A549 (cell line): Measurements from ENCODE around the gene RNU2-63P. TPM values are rescaled to one million over a fixed set of nuclear protein-coding genes. Genes with fewer than 3 reads are reported as not detected.

Experiments used
- ATAC-seq, 2 experiments: fragments of 200-7000 bp in 1 of 2; fragments of >200 bp in 1 of 2; cut with Nextera tagmentation in 1 of 2; cut with Tn5 transposase in 1 of 2; 3 replicates each; pipeline versions ENCODE4 v1.8.0 to v1.9.1; 2018 to 2020; ENCODE audit warnings: mild to moderate bottlenecking in 1 of 2, moderate library complexity in 1 of 2
- CTCF ChIA-PET: fragments of 300-600 bp; sonication (Branson Sonifier 250); formaldehyde crosslinking; extraction: SDS; loops from one replicate; lab custom pipeline; 2021; ENCODE audit warnings: antibody characterized with exemption, inconsistent platforms; lab: Yijun Ruan, JAX
- POLR2A ChIA-PET: fragments of 350-600 bp; formaldehyde crosslinking; extraction: SDS; loops from one replicate; lab custom pipeline; 2021; ENCODE audit warnings: antibody characterized with exemption, inconsistent platforms; lab: Yijun Ruan, JAX
- DNase-seq, 2 experiments: peaks; one replicate each; pipeline versions ENCODE4 v3.0.0 to v3.0.0-alpha.2; 2011 to 2016; ENCODE audit warnings: low read depth in 1 of 2, low spot score in 1 of 2
- FAIRE-seq: peaks from 2 replicates; lab custom pipeline; 2011; peaks lifted over from hg19 to GRCh38; lab: Jason Lieb, UNC
- H3K27ac ChIP-seq, 2 experiments: fragments of >200 bp; sonication (Bioruptor Twin); formaldehyde crosslinking; 3 replicates each; pipeline ENCODE4 v1.5.1; 2016 to 2017
- H3K4me1 ChIP-seq: fragments of >200 bp; sonication (Bioruptor Twin); formaldehyde crosslinking; 3 replicates; pipeline ENCODE4 v1.6.1; 2016
- H3K4me2 ChIP-seq: fragments of >200 bp; sonication (Bioruptor Twin); formaldehyde crosslinking; 3 replicates; pipeline ENCODE4 v1.6.1; 2016
- H3K4me3 ChIP-seq: fragments of >200 bp; sonication (Bioruptor Twin); formaldehyde crosslinking; 3 replicates; pipeline ENCODE4 v1.5.1; 2016
- H3K9me3 ChIP-seq: fragments of >200 bp; sonication (Bioruptor Twin); formaldehyde crosslinking; 3 replicates; pipeline ENCODE4 v1.6.1; 2016
- BHLHE40 ChIP-seq: IDR thresholded peaks from 2 replicates; pipeline ENCODE4 v1.6.1; 2012; ENCODE audit warnings: low read depth, low read length, inconsistent platforms
- CEBPB ChIP-seq, 2 experiments: fragments of >200 bp in 1 of 2; sonication (Bioruptor Twin) in 1 of 2; formaldehyde crosslinking in 1 of 2; IDR thresholded peaks; 2 replicates each; pipeline ENCODE4 v1.6.1; 2012 to 2016
- CHD2 ChIP-seq: fragments of 150-350 bp; IDR thresholded peaks from 2 replicates; pipeline ENCODE4 v1.6.1; 2014; ENCODE audit warnings: low read length; ENCODE audit not compliant: partially characterized antibody
- EHF ChIP-seq: fragments of 250-450 bp; sonication (Bioruptor Pico); IDR thresholded peaks from 2 replicates; pipeline ENCODE4 v1.5.0; 2020; ENCODE audit warnings: mild to moderate bottlenecking
- EHMT2 ChIP-seq: fragments of 200-600 bp; sonication (generic); IDR thresholded peaks from 2 replicates; pipeline ENCODE4 v1.6.1; 2016; ENCODE audit warnings: antibody characterized with exemption, low read depth, mild to moderate bottlenecking, moderate library complexity
- FOSB ChIP-seq: fragments of 250-450 bp; sonication (Bioruptor Pico); IDR thresholded peaks from 2 replicates; pipeline ENCODE4 v1.5.0; 2020; ENCODE audit warnings: mild to moderate bottlenecking, moderate library complexity
- GATA3 ChIP-seq: IDR thresholded peaks from 2 replicates; pipeline ENCODE4 v1.6.1; 2012; ENCODE audit warnings: borderline replicate concordance
- HDAC2 ChIP-seq: fragments of 200-600 bp; sonication (generic); IDR thresholded peaks from 2 replicates; pipeline ENCODE4 v1.6.1; 2016
- HOXB13 ChIP-seq: fragments of 250-450 bp; sonication (Bioruptor Pico); IDR thresholded peaks from 2 replicates; pipeline ENCODE4 v1.5.0; 2020; ENCODE audit warnings: low read depth, mild to moderate bottlenecking, moderate library complexity
- MAFK ChIP-seq: fragments of 450-650 bp; IDR thresholded peaks from 2 replicates; pipeline ENCODE4 v1.6.1; 2014; ENCODE audit not compliant: partially characterized antibody
- MYC ChIP-seq: IDR thresholded peaks from 2 replicates; pipeline ENCODE4 v1.6.1; 2012; ENCODE audit warnings: mild to moderate bottlenecking, inconsistent platforms, low read length, improper control_type of control experiment, borderline replicate concordance
- NR3C1 ChIP-seq: fragments of >200 bp; sonication (Bioruptor Twin); formaldehyde crosslinking; IDR thresholded peaks from 3 replicates; pipeline ENCODE4 v1.6.1; 2017
- POLR2A ChIP-seq: IDR thresholded peaks from 2 replicates; pipeline ENCODE4 v1.6.1; 2012; ENCODE audit warnings: mild to moderate bottlenecking, low read length
- RARB ChIP-seq: fragments of 250-450 bp; sonication (Bioruptor Pico); IDR thresholded peaks from 2 replicates; pipeline ENCODE4 v1.8.0; 2021; ENCODE audit warnings: mild to moderate bottlenecking, moderate library complexity
- RCOR1 ChIP-seq: fragments of 150-350 bp; IDR thresholded peaks from 2 replicates; pipeline ENCODE4 v1.6.1; 2014; ENCODE audit warnings: antibody characterized with exemption, low read length, low read depth
- TFCP2L1 ChIP-seq: fragments of 250-450 bp; sonication (Bioruptor Pico); IDR thresholded peaks from 2 replicates; pipeline ENCODE4 v1.5.0; 2021; ENCODE audit warnings: mild to moderate bottlenecking
- TP53 ChIP-seq: fragments of 250-450 bp; sonication (Bioruptor Pico); IDR thresholded peaks from 2 replicates; pipeline ENCODE4 v1.5.0; 2021; ENCODE audit warnings: mild to moderate bottlenecking, moderate library complexity
- ZFP36 ChIP-seq: fragments of 450-650 bp; IDR thresholded peaks from 2 replicates; pipeline ENCODE4 v1.6.1; 2014; ENCODE audit warnings: borderline replicate concordance; ENCODE audit not compliant: partially characterized antibody
- WGBS: methylation state at CpG from one replicate; pipeline ENCODE4 v1.1.6; 2017; ENCODE audit errors: missing lambda C conversion rate; 5-methylcytosine and 5-hydroxymethylcytosine counted together
- polyA plus RNA-seq, 4 experiments: library from polyadenylated mRNA; depleted of rRNA in 3 of 4; stranded (reverse); fragments of >200 nt; fragmentation: RNase III in 1 of 4; extraction: RNeasy Plus Mini Kit Qiagen cat#74134 plus additional on column Dnase treatment in 1 of 4; gene quantifications; 2 replicates in 3 of 4; 3 replicates in 1 of 4; pipeline ENCODE4 v1.2.3, GENCODE V29; 2011 to 2017
- TF ChIP-seq, protein P1 (sequence below): fragments of 450-650 bp; IDR thresholded peaks from 2 replicates; pipeline ENCODE4 v1.6.1; 2014; ENCODE audit warnings: antibody characterized with exemption
- TF ChIP-seq, protein P2 (sequence below): fragments of 150-350 bp; IDR thresholded peaks from 2 replicates; pipeline ENCODE4 v1.6.1; 2014; ENCODE audit warnings: low read depth, mild to moderate bottlenecking, low read length
- TF ChIP-seq, protein P3 (sequence below): fragments of 250-450 bp; sonication (Bioruptor Pico); IDR thresholded peaks from 2 replicates; pipeline ENCODE4 v1.5.0; 2020; ENCODE audit warnings: low read depth, mild to moderate bottlenecking, moderate library complexity
- TF ChIP-seq, protein P4 (sequence below): IDR thresholded peaks from 2 replicates; pipeline ENCODE4 v1.6.1; 2012
- TF ChIP-seq, protein P5 (sequence below): fragments of >200 bp; sonication (Bioruptor Twin); formaldehyde crosslinking; IDR thresholded peaks from 2 replicates; pipeline ENCODE4 v1.6.1; 2016
- TF ChIP-seq, protein P6 (sequence below): fragments of >200 bp; sonication (Bioruptor Twin); formaldehyde crosslinking; IDR thresholded peaks from 3 replicates; pipeline ENCODE4 v1.5.1; 2016
- TF ChIP-seq, protein P7 (sequence below): IDR thresholded peaks from 2 replicates; pipeline ENCODE4 v1.6.1; 2012; ENCODE audit warnings: low read depth, borderline replicate concordance

Gene RNU2-63P
- polyA plus RNA-seq, 2 of the 4 experiments (the other 2 are of a cell fraction) = 33.0 TPM; not detected in 1

DNA sequence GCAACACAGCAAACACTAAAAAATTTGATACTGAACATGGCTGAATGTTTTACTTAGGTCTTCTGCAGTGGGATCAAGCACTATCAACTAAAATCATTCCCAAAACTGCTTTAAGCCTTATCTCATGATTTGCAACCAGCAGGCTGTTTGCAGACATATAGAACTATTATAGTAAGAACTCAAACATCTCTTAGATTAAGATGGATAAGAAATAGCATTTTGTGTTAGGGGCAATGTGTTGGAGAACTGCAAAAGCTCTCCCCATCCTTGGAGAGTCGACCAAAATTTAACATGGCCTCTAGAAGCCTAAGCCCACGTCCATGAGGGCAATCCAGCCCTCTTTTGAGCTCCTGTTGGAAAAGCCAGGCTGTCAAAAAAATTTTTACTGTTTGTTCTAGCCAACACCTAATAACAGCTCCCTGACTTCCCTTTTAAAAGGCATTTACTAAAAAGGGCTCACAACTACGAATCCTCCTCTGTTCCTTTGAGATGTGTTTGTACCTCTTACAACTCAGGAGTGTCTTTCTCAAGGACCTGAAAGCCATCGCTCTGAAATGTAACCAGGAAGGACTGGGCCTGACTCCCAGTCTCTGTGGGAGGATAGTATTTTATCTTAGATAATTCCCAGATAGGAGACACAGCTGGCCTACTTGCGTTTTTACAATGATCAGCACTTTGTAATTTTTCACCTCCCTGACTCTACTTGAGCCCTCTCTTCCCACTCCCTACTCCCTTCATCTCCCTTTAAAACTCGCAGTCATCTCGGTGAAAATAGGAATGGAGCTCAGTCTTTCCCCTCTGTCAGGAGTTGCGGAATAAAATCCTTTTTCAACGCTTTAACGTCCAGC lies 37.8 kb upstream of the RNU2-63P start (continued):
- TF ChIP-seq TFCP2L1 (CRISPR knock-in tag) = no peak
- TF ChIP-seq, protein P1, sequence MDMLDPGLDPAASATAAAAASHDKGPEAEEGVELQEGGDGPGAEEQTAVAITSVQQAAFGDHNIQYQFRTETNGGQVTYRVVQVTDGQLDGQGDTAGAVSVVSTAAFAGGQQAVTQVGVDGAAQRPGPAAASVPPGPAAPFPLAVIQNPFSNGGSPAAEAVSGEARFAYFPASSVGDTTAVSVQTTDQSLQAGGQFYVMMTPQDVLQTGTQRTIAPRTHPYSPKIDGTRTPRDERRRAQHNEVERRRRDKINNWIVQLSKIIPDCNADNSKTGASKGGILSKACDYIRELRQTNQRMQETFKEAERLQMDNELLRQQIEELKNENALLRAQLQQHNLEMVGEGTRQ = no peak
- TF ChIP-seq, protein P2, sequence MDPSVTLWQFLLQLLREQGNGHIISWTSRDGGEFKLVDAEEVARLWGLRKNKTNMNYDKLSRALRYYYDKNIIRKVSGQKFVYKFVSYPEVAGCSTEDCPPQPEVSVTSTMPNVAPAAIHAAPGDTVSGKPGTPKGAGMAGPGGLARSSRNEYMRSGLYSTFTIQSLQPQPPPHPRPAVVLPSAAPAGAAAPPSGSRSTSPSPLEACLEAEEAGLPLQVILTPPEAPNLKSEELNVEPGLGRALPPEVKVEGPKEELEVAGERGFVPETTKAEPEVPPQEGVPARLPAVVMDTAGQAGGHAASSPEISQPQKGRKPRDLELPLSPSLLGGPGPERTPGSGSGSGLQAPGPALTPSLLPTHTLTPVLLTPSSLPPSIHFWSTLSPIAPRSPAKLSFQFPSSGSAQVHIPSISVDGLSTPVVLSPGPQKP = no peak
- no peak for TF ChIP-seq HDAC2
- no peak for TF ChIP-seq GATA3

DNA sequence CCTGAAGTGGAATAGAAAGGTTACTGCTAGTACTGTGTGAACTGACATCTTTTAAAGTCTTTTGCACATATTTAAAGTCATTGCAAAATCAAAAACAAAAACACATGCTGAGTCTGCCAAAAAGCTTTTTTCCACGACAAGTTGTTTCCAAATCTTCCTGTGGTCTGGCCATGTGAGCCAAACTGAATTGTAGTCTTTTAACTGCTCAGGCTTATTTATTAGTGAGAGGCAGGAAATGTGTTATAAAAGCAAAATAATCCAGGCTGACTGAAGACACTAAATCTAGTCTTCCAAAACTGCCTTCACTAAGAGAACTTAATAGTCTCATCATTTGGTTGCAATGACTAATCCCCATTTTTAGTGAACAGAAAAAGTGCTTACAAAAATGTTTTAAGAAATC lies 36.9 kb upstream of the RNU2-63P start:
- FAIRE-seq (no peak), ATAC-seq (no peak), DNase-seq (no peak)
- TF ChIP-seq MAFK (peak; percentile 11), RCOR1 (no peak)
- Histone ChIP-seq H3K9me3 (no peaks in the 10 kb centered on the region), H3K4me1 (peaks cover 24% of the 10 kb centered on the region), H3K4me3 (no peak overlapping the region), H3K4me2 (peak overlapping the region; percentile 71), H3K27ac (no peak overlapping the region)
- ChIA-PET CTCF (interaction anchor here (1.6 to 2.5 kb wide), 3 partner anchors 8 to 106 kb away, joined by 4 to 11 read pairs (median 4); no protein-coding TSS in a partner anchor), POLR2A (interaction anchor here (1.7 kb wide), 1 partner anchor 37 kb away, joined by 11 read pairs; the partner anchor contains the start of gene RNU2-63P)
- 86% methylated on average over 1 of the region's 1 CpG for WGBS

DNA sequence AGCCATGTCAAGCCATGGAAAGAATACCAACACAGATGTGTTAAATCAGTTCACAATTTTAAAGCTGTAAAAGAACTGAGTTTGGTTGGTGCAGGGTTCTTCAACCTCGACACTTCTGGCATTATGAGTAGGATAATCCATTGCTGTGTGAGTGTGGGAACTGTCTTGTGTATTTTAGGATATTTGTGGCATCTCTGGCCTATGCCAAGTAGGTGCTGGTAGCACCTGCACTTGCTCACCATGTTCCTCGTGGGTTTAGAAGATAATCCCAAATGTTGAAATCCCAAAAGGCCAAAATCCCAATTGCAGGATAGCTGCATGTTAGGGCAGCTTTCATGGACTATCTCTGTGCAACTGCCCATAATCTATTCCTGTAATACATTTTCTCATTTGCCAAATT lies 35.4 kb upstream of the RNU2-63P start:
- no peak for ATAC-seq
- POLR2A ChIA-PET = no interaction called here
- WGBS = 88% methylated on average over 2 of the region's 2 CpGs

More for the DNA sequence above, 35.4 kb upstream of the RNU2-63P start:
- TF ChIP-seq CEBPB (IDR thresholded peaks at IDR 0.05) (no peak), RARB (CRISPR knock-in tag) (no peak), EHF (CRISPR knock-in tag) (no peak), NR3C1 (no peak), CHD2 (no peak), HDAC2 (no peak), FOSB (CRISPR knock-in tag) (no peak), BHLHE40 (no peak), HOXB13 (CRISPR knock-in tag) (no peak), POLR2A (no peak), MYC (no peak), MAFK (no peak), TP53 (CRISPR knock-in tag) (no peak), ZFP36 (no peak), EHMT2 (no peak)
- TF ChIP-seq, protein P3, sequence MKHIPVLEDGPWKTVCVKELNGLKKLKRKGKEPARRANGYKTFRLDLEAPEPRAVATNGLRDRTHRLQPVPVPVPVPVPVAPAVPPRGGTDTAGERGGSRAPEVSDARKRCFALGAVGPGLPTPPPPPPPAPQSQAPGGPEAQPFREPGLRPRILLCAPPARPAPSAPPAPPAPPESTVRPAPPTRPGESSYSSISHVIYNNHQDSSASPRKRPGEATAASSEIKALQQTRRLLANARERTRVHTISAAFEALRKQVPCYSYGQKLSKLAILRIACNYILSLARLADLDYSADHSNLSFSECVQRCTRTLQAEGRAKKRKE (CRISPR knock-in tag) = no peak
- TF ChIP-seq, protein P4, sequence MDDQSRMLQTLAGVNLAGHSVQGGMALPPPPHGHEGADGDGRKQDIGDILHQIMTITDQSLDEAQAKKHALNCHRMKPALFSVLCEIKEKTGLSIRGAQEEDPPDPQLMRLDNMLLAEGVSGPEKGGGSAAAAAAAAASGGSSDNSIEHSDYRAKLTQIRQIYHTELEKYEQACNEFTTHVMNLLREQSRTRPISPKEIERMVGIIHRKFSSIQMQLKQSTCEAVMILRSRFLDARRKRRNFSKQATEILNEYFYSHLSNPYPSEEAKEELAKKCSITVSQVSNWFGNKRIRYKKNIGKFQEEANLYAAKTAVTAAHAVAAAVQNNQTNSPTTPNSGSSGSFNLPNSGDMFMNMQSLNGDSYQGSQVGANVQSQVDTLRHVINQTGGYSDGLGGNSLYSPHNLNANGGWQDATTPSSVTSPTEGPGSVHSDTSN = no peak
- TF ChIP-seq, protein P5, sequence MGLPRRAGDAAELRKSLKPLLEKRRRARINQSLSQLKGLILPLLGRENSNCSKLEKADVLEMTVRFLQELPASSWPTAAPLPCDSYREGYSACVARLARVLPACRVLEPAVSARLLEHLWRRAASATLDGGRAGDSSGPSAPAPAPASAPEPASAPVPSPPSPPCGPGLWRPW = no peak
- TF ChIP-seq, protein P6, sequence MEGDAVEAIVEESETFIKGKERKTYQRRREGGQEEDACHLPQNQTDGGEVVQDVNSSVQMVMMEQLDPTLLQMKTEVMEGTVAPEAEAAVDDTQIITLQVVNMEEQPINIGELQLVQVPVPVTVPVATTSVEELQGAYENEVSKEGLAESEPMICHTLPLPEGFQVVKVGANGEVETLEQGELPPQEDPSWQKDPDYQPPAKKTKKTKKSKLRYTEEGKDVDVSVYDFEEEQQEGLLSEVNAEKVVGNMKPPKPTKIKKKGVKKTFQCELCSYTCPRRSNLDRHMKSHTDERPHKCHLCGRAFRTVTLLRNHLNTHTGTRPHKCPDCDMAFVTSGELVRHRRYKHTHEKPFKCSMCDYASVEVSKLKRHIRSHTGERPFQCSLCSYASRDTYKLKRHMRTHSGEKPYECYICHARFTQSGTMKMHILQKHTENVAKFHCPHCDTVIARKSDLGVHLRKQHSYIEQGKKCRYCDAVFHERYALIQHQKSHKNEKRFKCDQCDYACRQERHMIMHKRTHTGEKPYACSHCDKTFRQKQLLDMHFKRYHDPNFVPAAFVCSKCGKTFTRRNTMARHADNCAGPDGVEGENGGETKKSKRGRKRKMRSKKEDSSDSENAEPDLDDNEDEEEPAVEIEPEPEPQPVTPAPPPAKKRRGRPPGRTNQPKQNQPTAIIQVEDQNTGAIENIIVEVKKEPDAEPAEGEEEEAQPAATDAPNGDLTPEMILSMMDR = no peak
- TF ChIP-seq, protein P7, sequence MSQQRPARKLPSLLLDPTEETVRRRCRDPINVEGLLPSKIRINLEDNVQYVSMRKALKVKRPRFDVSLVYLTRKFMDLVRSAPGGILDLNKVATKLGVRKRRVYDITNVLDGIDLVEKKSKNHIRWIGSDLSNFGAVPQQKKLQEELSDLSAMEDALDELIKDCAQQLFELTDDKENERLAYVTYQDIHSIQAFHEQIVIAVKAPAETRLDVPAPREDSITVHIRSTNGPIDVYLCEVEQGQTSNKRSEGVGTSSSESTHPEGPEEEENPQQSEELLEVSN = no peak
- FAIRE-seq (no peak), DNase-seq (no peak)
- Histone ChIP-seq H3K4me3 (no peak overlapping the region), H3K9me3 (no peaks in the 10 kb centered on the region), H3K4me2 (no peak overlapping the region), H3K4me1 (peaks cover 23% of the 10 kb centered on the region), H3K27ac (no peak overlapping the region)
- CTCF ChIA-PET = interaction anchor here (1.4 to 2.5 kb wide), 2 partner anchors 9 to 32 kb away, joined by 3 to 11 read pairs; no protein-coding TSS in a partner anchor
